Psoas muscle (tissue), 8 donors: Measurements from ENCODE around the gene STXBP6. TPM values are rescaled to one million over a fixed set of nuclear protein-coding genes. Genes with fewer than 3 reads are reported as not detected.
"Not testable (repeated sequence)": the region's sequence is repeated elsewhere in the genome, so short reads cannot be mapped to it uniquely, and the experiment has no call there.

Source experiments
- ATAC-seq, 4 donors: fragments of 200-7000 bp; cut with Tn5 transposase; one replicate each; pipeline ENCODE4 v1.9.1; 2020; ENCODE audit warnings: moderate library complexity in 3 of 4, mild to moderate bottlenecking in 2 of 4
- DNase-seq, 2 donors: peaks; one replicate each; pipeline ENCODE4 v3.0.0-alpha.2; 2020
- H3K27ac ChIP-seq: fragments of 200-600 bp; one replicate; pipeline ENCODE4 v1.8.0; 2022
- H3K27me3 ChIP-seq, 3 donors: fragments of 200-600 bp in 1 of 3; one replicate each; pipeline versions ENCODE4 v1.6.1 to v1.8.0; 2013 to 2022; ENCODE audit warnings: low read length in 2 of 3, mild to moderate bottlenecking in 2 of 3, moderate library complexity in 1 of 3; ENCODE audit not compliant: insufficient read depth in 3 of 3
- H3K36me3 ChIP-seq, 2 donors: fragments of 200-600 bp in 1 of 2; one replicate each; pipeline versions ENCODE4 v1.6.1 to v1.8.0; 2013 to 2022; ENCODE audit warnings: low read depth in 1 of 2, mild to moderate bottlenecking in 1 of 2, moderate library complexity in 1 of 2; ENCODE audit not compliant: insufficient read depth in 1 of 2
- H3K4me1 ChIP-seq: fragments of 200-600 bp; one replicate; pipeline ENCODE4 v1.8.0; 2022
- H3K4me3 ChIP-seq: fragments of 200-600 bp; one replicate; pipeline ENCODE4 v1.8.0; 2022; ENCODE audit warnings: mild to moderate bottlenecking
- H3K9me3 ChIP-seq: fragments of 200-600 bp; one replicate; pipeline ENCODE4 v1.8.0; 2022
- CTCF ChIP-seq: fragments of 200-600 bp; IDR thresholded peaks from one replicate; pipeline ENCODE4 v1.8.0; 2022; ENCODE audit warnings: antibody characterized with exemption
- WGBS, 3 donors: extraction: QIAGEN DNeasy Blood & Tissue Kit; methylation state at CpG; one replicate each; pipeline versions ENCODE4 v1.1.6 to v1.1.7; 2013; 5-methylcytosine and 5-hydroxymethylcytosine counted together
- intact Hi-C, 2 donors: fragments of 100-400 bp; cut with DNase I; formaldehyde crosslinking; loops; one replicate each; pipeline versions ENCODE4 v1.11.0 to v1.14.2; 2022
- polyA plus RNA-seq, 3 donors: library from polyadenylated mRNA; stranded (reverse); fragments of 200-250 nt; gene quantifications; one replicate each; pipeline ENCODE4 v1.2.3, GENCODE V29; 2013
- total RNA-seq, 4 donors: library from RNA; stranded (reverse); fragmentation: NEBNext Ultra II Directional in 2 of 4; extraction: Animal tissue kit (Norgen Biotek cat#: 25700) in 2 of 4; gene quantifications; one replicate each; pipeline versions ENCODE4 v1.2.1 to v1.2.4, GENCODE V29; 2021 to 2023
- donor health status: healthy with polysubstance abuse.
- donor health status: DM: no; HTN: no; CAD: no; lungs with moderate emphysema.
- donor health status: Bipolar disorder and iron deficiency.
- donor health status: healthy.
- donor health status: DM: yes; HTN: yes; CAD: no.
- donor health status: DM: no; HTN: no; CAD: no.
- donor health status: DM: no; HTN: no; CAD: no.
- donor health status: DM: yes; HTN: yes; CAD: no.

Gene STXBP6
- total and polyA plus RNA-seq, 7 donors: 1.1 to 3.5 (median 2.2) TPM

- no peak overlapping the region for H3K4me3 ChIP-seq
- peaks cover 4% of the 10 kb centered on the region for H3K4me1 ChIP-seq
- ATAC-seq (no peak), DNase-seq (no peak)
- 51 to 74% (median 59%) methylated on average over 2 of the region's 2 CpGs for WGBS, 3 donors
- H3K9me3 ChIP-seq: no peaks in the 10 kb centered on the region
- TF ChIP-seq CTCF: no peak
- no peaks in the 10 kb centered on the region for H3K36me3 ChIP-seq
- H3K27ac ChIP-seq: no peak overlapping the region
- H3K27me3 ChIP-seq: no peaks in the 10 kb centered on the region
- intact Hi-C loops: no loop called here
These were observed 85.4 kb downstream of the STXBP6 start for GRCh38 chr14:24964591-24964990.

DNA sequence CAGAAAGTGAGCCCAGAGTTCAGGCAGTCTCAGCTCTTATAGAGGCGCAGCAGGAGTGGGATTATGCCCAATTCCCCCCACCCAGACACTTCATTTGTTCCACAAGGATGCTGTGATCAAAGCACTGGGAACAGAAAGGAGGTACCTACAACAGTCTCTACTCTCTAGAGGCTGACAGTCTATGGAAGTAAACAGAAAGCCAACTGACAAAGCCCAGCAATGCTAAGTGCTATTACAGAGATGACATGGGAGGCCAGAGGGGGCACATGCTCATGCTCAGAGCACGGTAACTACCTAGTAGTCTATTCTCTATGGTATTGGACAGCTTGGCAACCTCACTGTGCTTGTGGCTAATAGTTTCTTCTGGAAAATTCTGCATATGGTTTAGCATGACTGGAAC lies 85.9 kb downstream of the STXBP6 start:
- intact Hi-C loops: no loop called here
- Histone ChIP-seq H3K4me3 (no peak overlapping the region), H3K4me1 (peaks cover 4% of the 10 kb centered on the region), H3K9me3 (no peaks in the 10 kb centered on the region), H3K36me3 (no peaks in the 10 kb centered on the region), H3K27ac (no peak overlapping the region), H3K27me3 (no peaks in the 10 kb centered on the region)
- DNase-seq: no peak
- ATAC-seq: no peak
- WGBS, 3 donors: 67 to 91% (median 86%) methylated on average over 2 of the region's 2 CpGs
- TF ChIP-seq CTCF: no peak

- H3K4me1 ChIP-seq, H3K36me3 ChIP-seq, H3K27ac ChIP-seq, ATAC-seq, intact Hi-C loops, H3K9me3 ChIP-seq, H3K27me3 ChIP-seq, H3K4me3 ChIP-seq, DNase-seq: not testable (repeated sequence)
- 95 to 98% (median 95%) methylated on average over 6 of the region's 6 CpGs for WGBS, 3 donors
These were observed 87.8 kb downstream of the STXBP6 start for GRCh38 chr14:24962118-24962517.

DNA sequence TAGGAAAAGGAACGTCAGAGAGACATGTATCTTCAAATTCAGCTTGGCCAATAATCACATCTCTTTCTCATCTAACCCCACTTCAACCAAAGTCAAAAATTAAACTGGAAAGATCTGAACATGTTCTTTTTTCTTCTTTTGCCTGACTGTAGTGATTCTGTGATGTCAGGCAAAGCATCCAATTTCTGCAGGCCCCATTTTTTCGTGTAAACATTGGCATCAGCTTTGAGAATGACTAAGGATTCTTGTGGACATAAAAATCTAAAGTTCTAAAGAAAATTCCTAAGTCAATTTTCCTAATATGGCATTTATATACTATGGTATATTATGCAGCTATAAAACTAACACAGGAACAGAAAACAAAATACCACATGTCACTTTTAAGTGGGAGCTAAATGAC lies 89.1 kb downstream of the STXBP6 start:
- Histone ChIP-seq H3K27me3 (no peaks in the 10 kb centered on the region), H3K27ac (no peak overlapping the region), H3K4me1 (peaks cover 2% of the 10 kb centered on the region), H3K9me3 (no peaks in the 10 kb centered on the region), H3K4me3 (no peak overlapping the region), H3K36me3 (no peaks in the 10 kb centered on the region)
- 20 to 70% (median 38%) methylated on average over 2 of the region's 2 CpGs for WGBS, 3 donors
- intact Hi-C loops: no loop called here
- TF ChIP-seq CTCF: no peak
- ATAC-seq (no peak), DNase-seq (no peak)

- ATAC-seq (no peak), DNase-seq (no peak)
- intact Hi-C loops: no loop called here
- H3K36me3 ChIP-seq: no peaks in the 10 kb centered on the region
- no peaks in the 10 kb centered on the region for H3K4me1 ChIP-seq
- no peak overlapping the region for H3K27ac ChIP-seq
- H3K9me3 ChIP-seq: no peaks in the 10 kb centered on the region
- H3K27me3 ChIP-seq: no peaks in the 10 kb centered on the region
- 5 to 32% (median 13%) methylated on average over 1 of the region's 1 CpG for WGBS, 3 donors
- no peak for TF ChIP-seq CTCF
- no peak overlapping the region for H3K4me3 ChIP-seq
These were observed 90.1 kb downstream of the STXBP6 start for GRCh38 chr14:24959791-24960331.
